Superior temporal gyrus (tissue), 1 donor: ENCODE measurements around the gene TOP3A.

Experiments
- DNase-seq: peaks from one replicate; pipeline ENCODE4 v3.0.0-alpha.2; 2016; ENCODE audit errors: extremely low spot score

The TOP3A gene

GRCh38 chr17:18280249-18280648 lies 34.5 kb downstream of the TOP3A start:
- no peak for DNase-seq

GRCh38 chr17:18278867-18279266 lies 35.9 kb downstream of the TOP3A start:
- DNase-seq = no peak

- DNase-seq = no peak
These were observed 37.7 kb downstream of the TOP3A start for GRCh38 chr17:18277076-18277475.

- no peak for DNase-seq
These were observed 44.5 kb downstream of the TOP3A start for GRCh38 chr17:18270046-18270931.

- no peak for DNase-seq
These were observed 46.7 kb downstream of the TOP3A start for GRCh38 chr17:18267927-18268711.

GRCh38 chr17:18267366-18267765 lies 47.4 kb downstream of the TOP3A start:
- DNase-seq = no peak

GRCh38 chr17:18263885-18264682 lies 50.7 kb downstream of the TOP3A start:
- no peak for DNase-seq

- no peak for DNase-seq
These were observed 52.2 kb downstream of the TOP3A start for GRCh38 chr17:18262641-18263040.

GRCh38 chr17:18262111-18262510 lies 52.7 kb downstream of the TOP3A start:
- DNase-seq = no peak

- DNase-seq = no peak
These were observed 53.1 kb downstream of the TOP3A start for GRCh38 chr17:18261659-18262058.

GRCh38 chr17:18261146-18261515 lies 53.7 kb downstream of the TOP3A start:
- DNase-seq = no peak

GRCh38 chr17:18260332-18261145 lies 54.3 kb downstream of the TOP3A start, which contains the start of gene MIEF2:
Gene MIEF2, plus strand, starts transcription at chr17:18260662. Its CDS starts 2,059 bp downstream, at chr17:18262721.
- DNase-seq = peak; percentile 97

GRCh38 chr17:18259621-18260331 lies 55.0 kb downstream of the TOP3A start:
- DNase-seq = no peak

GRCh38 chr17:18258356-18259038 lies 56.3 kb downstream of the TOP3A start, which contains the start of gene FLII:
Gene FLII, minus strand, starts transcription at chr17:18258738. Its CDS starts 48 bp downstream, at chr17:18258690.
- DNase-seq = peak; percentile 72

GRCh38 chr17:18257982-18258355 lies 56.8 kb downstream of the TOP3A start:
- peak; percentile 59 for DNase-seq

GRCh38 chr17:18257268-18257981 lies 57.4 kb downstream of the TOP3A start:
- DNase-seq = no peak

- no peak for DNase-seq
These were observed 58.0 kb downstream of the TOP3A start for GRCh38 chr17:18256776-18257175.

GRCh38 chr17:18256351-18256750 lies 58.4 kb downstream of the TOP3A start:
- DNase-seq = no peak
